ENCODE results near the gene BRD4.

GRCh38 chr19:15251010-15251748, 81.2 kb downstream of the BRD4 start:
- TF ChIP-seq CTCF (IDR thresholded peaks at IDR 0.05; ENCODE audit: poor library complexity, severe bottlenecking) (no peak), REST (IDR thresholded peaks at IDR 0.05; ENCODE audit: borderline replicate concordance) (no peak), TAF1 (IDR thresholded peaks at IDR 0.05; ENCODE audit: low read depth) (no peak), POLR2AphosphoS5 (IDR thresholded peaks at IDR 0.05) (no peak), EZH2 (IDR thresholded peaks at IDR 0.05; ENCODE audit: borderline replicate concordance, insufficient read depth, low read length, poor library complexity, severe bottlenecking) (no peak), EP300 (conservative IDR thresholded peaks at IDR 0.05; ENCODE audit: poor library complexity, severe bottlenecking) (no peak), RAD21 (conservative IDR thresholded peaks at IDR 0.05) (no peak), SMC3 (conservative IDR thresholded peaks at IDR 0.05; ENCODE audit: poor library complexity) (no peak)

Measured in neural cell (in vitro differentiated cells).